ACHN (cell line): Measurements from ENCODE around the gene C9.
"Not testable (repeated sequence)": the region's sequence is repeated elsewhere in the genome, so short reads cannot be mapped to it uniquely, and the experiment has no call there.

Source experiments
- DNase-seq: peaks from one replicate; pipeline ENCODE4 v3.0.0-alpha.2; 2015
- in situ Hi-C: cut with HindIII; loops from 2 replicates; pipeline ENCODE4 v1.10.0; 2017; ENCODE audit warnings: low sequenced_read_pairs, low pct_ligation_motif_present, low pct_unique_long_range_greater_than_20kb

The C9 gene

DNA sequence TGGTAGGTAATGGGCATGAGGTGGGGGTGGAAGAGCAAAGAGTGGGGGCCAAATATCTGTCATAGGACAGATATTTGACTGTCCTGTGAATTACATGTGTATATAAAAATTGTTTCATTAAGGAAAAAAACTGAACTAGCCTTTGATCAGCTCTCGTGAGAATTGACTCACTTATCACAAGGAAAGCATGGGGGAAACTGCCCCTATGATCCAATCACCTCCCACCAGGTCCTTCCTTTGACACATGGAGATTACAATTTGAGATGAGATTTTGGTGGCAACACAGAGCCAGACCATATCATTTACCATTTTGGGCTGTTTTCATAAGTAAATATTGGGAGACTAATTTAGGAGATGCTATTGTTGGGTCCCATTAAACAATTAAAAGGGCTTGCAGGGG lies 81.7 kb downstream of the C9 start:
- in situ Hi-C loops: no loop called here
- no peak for DNase-seq

DNA sequence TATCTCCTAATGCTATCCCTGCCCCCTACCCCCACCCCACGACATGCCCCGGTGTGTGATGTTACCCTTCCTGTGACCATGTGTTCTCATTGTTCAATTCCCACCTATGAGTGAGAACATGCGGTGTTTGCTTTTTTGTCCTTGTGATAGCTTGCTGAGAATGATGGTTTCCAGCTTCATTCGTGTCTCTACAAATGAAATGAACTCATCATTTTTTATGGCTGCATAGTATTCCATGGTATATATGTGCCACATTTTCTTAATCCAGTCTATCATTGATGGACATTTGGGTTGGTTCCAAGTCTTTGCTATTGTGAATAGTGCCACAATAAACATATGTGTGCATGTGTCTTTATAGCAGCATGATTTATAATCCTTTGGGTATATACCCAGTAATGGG lies 88.4 kb downstream of the C9 start:
- DNase-seq, in situ Hi-C loops: not testable (repeated sequence)

DNA sequence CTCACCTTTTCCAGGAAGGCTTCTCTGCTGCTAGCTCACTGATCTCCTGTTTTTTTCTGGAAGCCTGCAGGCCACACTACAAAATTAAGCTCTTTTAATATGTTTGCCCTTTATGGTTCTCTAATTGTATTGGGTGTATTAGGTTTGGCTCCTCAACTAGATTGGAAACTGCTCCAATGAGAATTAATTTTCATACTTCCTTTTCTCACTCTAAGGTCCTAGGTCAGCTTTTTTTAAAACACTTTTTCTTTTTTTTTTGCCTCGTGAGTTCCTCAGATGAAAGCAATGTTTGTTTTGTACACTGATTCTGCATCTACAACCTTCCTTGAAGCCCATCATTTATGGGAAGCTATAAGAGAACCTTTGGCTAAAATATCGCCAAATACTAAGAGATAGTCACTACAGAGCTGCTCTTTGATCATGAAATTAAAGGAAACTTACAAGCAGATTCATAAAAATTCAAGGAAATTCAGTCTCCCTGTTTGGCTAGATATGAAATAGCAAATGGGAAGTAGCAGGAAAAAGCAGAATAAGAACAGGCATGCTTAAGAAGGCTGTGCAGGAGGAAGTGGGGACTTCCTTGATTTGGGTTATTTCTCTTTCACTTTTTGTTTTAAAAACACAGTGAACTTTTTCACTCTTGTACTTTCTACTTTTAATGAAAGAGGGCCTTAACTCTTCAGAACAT lies 89.8 kb downstream of the C9 start:
- in situ Hi-C loops: no loop called here
- DNase-seq: no peak

DNA sequence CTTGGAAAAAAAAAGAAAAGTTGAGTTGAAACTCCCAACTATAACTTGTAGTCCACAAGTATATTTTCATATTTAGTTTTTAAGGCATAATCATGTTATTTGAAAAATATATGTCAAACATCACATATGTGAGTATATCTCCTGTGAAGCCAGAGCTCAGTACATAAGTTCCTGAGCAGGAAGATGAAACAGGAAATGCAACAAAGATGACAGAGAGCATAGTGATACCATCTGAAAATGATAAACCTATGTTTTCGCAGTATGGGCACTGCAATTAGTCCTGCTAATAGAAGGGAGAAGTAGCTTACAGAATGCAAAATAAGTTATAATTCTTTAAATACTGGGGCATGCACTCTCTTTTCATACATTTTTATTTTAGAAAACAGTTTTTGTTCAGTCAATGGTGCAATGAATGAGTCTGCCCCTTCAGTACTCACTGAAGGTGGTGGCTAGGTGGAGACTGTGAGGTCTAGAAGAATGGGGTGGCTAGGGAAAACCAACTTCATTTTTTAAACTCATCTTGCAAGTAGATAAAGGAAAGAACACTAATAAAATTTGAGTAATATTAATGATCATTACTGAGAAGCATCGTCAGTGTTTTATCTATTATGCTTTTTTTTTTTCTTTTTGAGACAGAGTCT lies 90.9 kb downstream of the C9 start:
- no peak for DNase-seq
- in situ Hi-C loops: no loop called here

DNA sequence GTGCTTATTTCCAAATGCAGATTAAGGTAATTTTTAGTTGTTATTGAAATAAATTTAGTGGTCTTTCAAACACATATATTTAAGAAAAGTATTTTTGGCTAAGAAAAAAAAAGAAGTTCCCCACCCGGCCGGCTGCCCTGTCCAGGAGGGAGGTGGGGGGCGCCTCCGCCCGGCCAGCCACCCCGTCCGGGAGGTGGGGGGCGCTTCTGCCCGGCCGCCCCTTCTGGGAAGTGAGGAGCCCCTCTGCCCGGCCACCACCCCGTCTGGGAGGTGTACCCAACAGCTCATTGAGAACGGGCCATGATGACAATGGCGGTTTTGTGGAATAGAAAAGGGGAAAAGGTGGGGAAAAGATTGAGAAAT lies 91.4 kb downstream of the C9 start:
- in situ Hi-C loops, DNase-seq: not testable (repeated sequence)

DNA sequence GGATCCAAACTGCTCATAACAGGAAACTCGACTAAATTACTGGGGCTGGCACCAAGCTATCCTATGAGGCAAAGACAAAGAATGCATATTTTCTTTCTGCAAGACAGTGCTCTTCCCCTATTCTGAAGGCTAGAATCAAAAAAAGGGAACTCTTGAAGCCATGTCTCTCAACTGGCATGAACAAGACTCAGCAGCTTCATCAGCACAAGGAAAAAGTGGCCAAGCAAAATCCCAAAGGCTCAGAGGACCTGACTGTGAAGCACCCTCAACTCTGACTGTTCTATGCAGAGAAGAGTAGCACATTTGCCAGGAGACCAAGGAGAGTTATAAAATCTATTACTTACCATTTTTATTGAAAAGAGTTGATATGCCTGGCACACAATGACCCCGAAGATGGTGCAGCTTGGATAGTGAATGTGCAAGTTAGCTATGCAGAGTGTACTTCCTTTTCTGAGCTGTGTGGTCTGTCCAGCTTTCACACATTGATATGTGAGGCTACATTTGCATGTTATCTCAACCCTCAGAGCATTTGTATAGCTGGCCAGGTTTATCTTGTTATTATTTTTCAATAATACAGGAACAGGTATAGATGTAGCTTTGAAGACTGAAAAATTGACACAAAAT lies 94.0 kb downstream of the C9 start:
- in situ Hi-C loops: no loop called here
- no peak for DNase-seq

DNA sequence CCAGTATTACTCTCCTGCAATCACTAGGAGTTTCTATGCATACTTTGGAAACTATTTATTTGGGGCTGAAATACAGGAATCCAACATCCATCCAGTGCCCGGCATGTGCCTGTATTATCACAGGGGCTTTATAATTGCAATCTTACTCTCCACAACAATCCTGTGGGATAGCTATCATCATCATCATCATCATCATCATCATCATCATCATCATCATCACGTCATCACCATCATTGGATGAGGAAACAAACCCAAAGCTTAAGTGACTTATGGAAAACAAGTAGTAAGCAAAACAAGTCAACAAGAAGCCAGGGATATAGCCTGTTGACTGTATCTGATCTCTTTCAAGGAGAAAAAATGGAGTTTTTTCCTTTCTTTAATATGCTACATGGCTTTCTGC lies 97.1 kb downstream of the C9 start:
- in situ Hi-C loops: no loop called here

DNA sequence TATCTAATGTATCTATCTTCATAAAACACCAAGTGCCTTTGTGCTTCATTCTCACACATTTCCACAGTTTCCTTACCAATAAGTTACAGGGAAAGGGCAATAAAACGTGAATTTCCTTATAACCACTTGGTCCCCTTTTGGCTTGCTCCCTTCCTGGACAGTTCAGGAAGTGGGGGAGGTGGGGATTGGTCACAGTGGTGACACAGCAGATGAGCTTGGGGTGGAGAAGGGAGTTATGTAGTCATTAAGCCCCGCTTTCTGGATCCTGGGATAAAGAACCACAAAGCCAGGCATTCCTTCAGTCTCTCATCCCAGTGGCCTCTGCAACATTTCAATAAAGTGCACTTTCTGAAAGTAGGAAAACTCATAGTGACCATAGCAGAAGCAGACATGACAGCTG lies 97.9 kb downstream of the C9 start:
- no peak for DNase-seq
- in situ Hi-C loops: no loop called here

More for the DNA sequence above, 97.1 kb downstream of the C9 start:
- DNase-seq: no peak

DNA sequence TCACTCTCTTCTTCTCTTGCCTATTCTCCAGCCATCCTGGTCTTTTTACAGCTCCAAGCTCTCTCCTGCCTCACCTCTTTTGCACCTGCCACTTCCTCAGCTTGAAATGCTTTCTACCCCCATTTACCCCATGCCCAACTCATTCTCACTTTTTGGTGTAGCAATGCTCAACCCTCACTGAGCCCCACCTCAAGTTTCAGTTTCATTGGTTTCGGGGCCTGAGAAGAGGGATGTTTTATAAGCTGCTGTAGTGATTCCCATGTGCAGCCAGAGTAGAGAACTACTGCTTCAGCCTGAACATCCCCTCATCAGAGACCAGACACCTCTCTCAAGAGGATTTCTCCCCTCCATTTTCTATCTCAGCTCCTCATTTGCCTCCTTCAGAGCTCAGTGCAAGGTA lies 99.8 kb downstream of the C9 start:
- in situ Hi-C loops: no loop called here
- no peak for DNase-seq

DNA sequence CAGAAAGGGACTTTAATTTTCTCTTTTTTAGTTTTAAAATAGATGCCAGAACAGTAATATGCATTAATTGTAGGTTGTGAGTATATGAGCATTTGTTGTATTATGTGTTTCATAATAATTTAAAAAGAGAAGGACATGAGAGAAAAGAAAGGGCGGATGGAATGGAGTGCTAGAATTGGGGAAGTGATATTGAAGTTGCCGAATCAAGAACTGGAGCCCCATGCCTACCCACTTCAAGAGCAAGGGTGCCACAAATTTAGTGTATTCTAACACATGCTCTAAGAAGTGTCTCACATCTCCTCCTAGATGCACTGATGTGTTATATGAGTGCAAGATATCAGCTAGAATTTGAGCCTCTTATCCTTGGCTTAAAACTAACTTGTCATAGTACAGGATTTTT lies 101.3 kb downstream of the C9 start:
- no peak for DNase-seq
- in situ Hi-C loops: no loop called here

DNA sequence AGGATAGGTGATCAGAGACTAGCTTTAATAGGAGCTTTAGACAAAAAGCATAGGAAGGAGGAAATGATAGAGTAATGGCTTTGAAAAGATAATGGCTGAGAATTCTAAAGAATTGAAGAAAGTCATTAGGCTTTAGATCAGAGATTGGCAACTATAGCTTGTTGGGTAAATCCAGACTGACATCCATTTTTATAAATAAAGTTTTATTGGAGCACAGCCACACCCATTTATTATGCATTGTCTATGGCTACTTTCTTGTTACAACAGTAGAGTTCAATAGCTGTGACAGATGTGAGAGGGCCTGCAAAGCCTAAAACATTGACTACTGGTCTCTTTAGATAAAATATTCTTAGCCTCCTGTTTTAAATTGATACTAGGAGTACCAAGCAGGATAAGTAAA lies 104.2 kb downstream of the C9 start:
- DNase-seq: no peak
- in situ Hi-C loops: no loop called here

DNA sequence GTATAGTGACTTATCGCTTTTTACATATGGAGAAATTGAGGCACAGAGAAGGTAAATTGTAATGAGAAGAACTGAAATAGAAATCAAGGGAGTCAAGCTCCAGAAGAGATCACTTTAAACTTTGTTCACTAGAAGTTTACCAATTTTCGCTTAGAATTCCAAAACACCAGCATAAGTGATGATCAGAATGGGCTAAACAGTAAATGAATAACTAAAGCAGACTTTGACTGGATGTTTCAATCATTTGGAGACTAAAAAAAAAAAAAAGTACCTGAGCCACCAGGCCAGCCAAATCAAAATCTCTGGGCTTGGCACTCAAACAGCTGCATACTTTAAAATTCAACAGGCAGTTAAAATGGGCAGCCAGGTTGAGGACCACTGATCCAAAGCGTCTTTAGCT lies 106.7 kb downstream of the C9 start:
- in situ Hi-C loops: no loop called here
- DNase-seq: no peak

DNA sequence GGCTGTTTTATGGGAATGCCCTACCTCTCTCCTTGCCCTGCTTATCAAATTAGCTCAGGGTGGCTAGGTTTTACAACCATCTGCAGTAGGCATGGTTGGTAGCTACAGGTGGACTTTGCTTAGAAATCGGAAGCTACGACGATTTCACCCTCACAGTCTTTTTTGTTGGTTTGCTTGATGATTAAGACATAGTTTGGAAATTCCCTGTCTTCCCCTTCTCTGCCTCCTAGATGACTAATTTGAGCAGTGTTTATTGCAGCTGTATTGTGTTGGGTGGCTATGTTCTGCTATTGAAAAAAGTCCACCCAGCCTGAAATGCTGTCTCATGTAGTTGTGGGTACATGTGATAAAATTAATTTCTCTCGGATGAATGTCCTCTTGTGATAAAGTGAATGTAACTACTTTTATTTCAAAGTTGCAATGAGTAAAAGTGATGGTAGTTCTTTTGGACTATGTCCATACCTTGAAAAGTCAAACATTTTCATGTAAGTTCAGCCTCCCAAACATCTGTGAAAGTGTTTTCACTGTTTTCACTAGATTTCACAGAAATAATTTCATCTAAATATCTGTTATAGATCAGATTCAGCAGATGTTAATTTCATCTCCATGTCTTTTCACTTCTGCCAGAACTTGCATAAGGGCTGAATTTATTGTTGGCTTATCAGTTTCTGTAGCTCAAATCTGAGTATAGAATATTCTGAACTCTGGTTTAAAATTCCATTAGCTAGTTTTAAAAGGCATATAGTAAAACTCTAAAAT lies 107.6 kb downstream of the C9 start:
- DNase-seq: peak; percentile 49
- in situ Hi-C loops: no loop called here

DNA sequence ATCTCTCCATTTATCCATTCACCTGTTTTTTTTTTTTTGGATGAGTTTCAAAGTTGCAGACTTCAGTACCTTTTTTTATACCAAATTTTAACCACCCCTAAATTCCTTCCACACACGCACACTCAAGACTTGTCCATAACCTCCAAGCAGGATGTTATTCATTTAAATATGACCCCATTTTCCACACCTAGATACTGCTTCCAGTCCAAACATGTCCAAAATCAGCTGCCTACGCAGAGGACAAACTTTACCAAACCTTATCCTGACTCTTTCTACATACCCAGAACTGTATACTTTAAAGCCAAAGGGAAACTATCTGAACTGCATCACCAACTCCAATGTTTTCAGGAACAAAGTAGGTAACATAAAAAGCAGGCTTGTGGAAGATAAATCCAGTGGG lies 108.9 kb downstream of the C9 start:
- no peak for DNase-seq
- in situ Hi-C loops: no loop called here

DNA sequence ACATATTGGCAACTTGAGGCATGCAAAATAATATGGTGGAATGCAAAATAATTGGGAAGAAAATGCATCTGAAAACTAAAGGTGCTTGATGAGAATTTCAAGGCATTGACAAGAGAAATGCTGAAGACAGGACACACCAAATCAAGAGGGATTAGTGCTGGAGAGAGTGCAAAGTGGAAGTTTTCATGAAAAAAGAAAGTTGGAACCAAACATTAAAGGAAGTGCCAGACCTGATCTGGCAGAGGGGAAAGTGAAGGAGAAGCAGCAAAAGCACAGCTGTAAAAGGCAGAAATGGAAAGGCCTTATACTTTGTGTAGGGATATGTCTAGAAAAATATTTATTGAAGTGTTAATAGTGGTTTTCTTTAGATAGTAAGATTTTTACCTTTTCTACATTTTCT lies 109.6 kb downstream of the C9 start:
- no peak for DNase-seq
- in situ Hi-C loops: no loop called here

DNA sequence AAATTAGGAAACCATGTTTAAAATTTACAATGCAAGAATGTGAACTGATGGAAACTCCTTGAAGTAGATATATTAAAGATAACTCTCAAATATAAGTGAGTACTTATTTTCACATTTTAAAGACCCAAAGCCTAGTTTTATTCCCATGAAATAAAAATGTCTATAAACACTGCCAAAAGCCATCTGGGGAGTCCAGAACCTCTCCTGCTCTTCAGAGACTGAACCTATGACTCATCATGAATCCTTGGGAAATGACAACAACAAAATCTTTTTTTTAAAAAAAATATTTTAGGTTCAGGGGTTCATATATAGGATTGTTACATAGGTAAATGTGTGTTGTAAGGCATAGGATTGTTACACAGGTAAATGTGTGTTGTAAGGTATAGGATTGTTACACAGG lies 111.1 kb downstream of the C9 start:
- in situ Hi-C loops: no loop called here
- DNase-seq: no peak

DNA sequence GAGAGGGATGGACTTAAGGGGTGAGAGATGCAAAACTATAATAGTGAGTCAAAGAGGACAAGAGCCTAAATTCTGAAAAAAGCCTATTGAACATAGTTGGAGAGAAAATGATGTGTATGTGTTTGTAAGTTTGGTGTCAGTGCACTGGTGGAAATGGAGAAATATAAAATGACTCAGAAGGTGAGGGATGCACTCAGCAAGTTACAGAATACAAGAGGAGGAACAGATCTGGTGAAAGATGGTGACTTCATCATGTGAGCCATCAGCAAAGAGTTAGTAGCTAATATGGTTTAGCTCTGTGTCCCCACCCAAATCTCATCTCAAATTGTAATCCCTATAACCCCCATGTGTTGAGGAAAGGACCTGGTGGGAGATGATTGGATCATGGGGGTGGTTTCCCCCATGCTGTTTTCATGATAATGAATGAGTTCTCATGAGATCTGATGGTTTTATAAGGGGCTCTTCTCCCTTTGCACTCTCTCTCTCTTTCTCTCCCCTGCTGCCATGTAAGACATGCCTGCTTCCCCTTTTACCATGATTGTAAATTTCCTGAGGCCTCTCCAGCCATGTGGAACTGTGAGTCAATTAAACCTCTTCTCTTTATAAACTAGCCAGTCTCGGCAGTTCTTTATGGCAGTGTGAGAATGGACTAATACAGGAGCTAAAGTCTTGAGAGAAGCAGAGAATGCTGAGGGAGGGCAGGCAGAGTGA lies 114.6 kb downstream of the C9 start:
- in situ Hi-C loops: no loop called here
- DNase-seq: no peak

DNA sequence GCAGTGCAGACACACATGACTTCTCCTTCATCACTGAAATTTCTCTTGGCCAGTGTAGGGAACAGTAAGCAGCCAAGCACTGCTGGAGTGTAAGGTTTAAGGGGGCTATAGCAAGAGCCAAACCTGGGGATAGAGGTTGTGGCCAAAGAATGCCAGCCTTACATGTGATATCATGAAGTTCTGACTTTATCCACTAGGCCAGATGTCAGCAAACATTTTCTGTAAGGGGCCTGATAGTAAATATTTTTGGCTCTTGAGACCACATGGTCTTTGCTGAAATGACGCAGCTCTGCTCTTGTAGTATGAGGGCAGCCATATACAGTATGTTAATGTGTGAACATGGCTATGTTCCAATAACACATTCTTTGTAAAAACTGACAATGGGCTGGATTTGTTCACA lies 115.2 kb downstream of the C9 start:
- no peak for DNase-seq
- in situ Hi-C loops: no loop called here

DNA sequence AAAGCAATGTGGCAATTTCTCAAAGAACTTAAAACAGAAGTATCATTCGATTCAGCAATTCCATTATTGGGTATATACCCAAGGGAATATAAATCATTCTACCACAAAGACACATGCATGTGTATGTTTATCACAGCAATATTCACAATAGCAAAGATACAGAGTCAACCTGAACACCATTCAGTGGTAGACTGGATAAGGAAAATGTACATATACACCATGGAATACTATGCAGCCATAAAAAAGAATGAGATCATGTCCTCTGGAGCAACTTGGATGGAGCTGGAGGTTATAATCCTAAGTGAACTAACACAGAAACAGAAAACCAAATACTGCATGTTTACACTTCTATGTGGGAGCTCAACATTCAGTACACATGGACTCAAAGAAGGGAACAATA lies 123.5 kb downstream of the C9 start:
- DNase-seq: no peak
- in situ Hi-C loops: no loop called here
